HG02642 (cell line): ENCODE measurements around the gene CXCR2.

Source experiments
- ATAC-seq: cut with Tn5 transposase; IDR thresholded peaks from one replicate; pipeline ENCODE4 v1.9.1; 2021; ENCODE audit warnings: mild to moderate bottlenecking; ENCODE audit not compliant: unreplicated experiment, poor library complexity

Gene CXCR2

GRCh38 chr2:218179782-218180181 lies 54.0 kb downstream of the CXCR2 start:
- no peak for ATAC-seq

- ATAC-seq: no peak
Observed at GRCh38 chr2:218180467-218181114, 54.8 kb downstream of the CXCR2 start.

GRCh38 chr2:218184331-218184730 lies 58.5 kb downstream of the CXCR2 start:
- ATAC-seq: no peak

GRCh38 chr2:218186355-218186766 lies 60.5 kb downstream of the CXCR2 start:
- no peak for ATAC-seq
